Body of pancreas (tissue), 4 donors: ENCODE data around the gene ATF7IP.

Experiments used
- POLR2A ChIP-seq, 3 donors: fragments of 450-650 bp; IDR thresholded peaks; one replicate each; pipeline ENCODE4 v1.6.1; 2016; ENCODE audit warnings: antibody characterized with exemption in 3 of 3, mild to moderate bottlenecking in 2 of 3
- TF ChIP-seq, protein P1 (sequence below), 7 experiments: fragments of 450-650 bp in 4 of 7; fragments of 200-600 bp in 3 of 7; sonication (generic) in 3 of 7; IDR thresholded peaks; one replicate each; pipeline ENCODE4 v1.5.1; 2016 to 2019; ENCODE audit warnings: antibody characterized with exemption in 7 of 7

DNA sequence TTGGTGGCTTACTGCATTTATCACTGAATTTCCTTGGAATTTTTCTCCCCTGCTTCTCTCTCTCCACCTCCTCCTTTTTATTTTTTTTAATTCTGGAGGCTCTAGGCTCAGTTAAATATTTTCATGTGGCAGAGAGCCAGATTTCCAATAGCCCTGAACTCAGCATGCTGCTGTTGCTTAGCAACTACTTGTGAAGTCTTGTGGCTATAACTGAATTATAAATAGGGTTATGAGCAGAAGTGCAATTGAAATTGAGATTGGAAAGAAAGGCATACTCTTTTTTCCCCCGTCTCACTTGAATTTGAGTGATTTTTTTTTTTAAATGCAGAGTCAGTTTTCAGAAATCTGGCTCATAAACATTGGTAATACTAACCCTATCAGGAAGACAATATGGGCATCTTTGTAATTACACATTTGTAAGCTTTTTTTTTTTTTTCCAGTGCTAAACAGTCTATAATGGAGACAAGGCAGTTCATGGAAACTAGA lies 38.3 kb downstream of the ATF7IP start:
- TF ChIP-seq, protein P1, sequence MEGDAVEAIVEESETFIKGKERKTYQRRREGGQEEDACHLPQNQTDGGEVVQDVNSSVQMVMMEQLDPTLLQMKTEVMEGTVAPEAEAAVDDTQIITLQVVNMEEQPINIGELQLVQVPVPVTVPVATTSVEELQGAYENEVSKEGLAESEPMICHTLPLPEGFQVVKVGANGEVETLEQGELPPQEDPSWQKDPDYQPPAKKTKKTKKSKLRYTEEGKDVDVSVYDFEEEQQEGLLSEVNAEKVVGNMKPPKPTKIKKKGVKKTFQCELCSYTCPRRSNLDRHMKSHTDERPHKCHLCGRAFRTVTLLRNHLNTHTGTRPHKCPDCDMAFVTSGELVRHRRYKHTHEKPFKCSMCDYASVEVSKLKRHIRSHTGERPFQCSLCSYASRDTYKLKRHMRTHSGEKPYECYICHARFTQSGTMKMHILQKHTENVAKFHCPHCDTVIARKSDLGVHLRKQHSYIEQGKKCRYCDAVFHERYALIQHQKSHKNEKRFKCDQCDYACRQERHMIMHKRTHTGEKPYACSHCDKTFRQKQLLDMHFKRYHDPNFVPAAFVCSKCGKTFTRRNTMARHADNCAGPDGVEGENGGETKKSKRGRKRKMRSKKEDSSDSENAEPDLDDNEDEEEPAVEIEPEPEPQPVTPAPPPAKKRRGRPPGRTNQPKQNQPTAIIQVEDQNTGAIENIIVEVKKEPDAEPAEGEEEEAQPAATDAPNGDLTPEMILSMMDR (IDR thresholded peaks at IDR 0.05) = no peak
- no peak for TF ChIP-seq POLR2A (IDR thresholded peaks at IDR 0.05)
